Glutamatergic neuron (in vitro differentiated cells): ENCODE measurements around the gene FGF12. TPM values are rescaled to one million over a fixed set of nuclear protein-coding genes. Genes with fewer than 3 reads are reported as not detected.

Experiments used
- DNase-seq: peaks from one replicate; pipeline ENCODE4 v3.0.0; 2022
- H3K27ac Mint-ChIP-seq: one replicate; pipeline ENCODE4 v1.8.0; 2020; ENCODE audit warnings: mild to moderate bottlenecking, mixed read lengths, inconsistent platforms; ENCODE audit not compliant: unreplicated experiment
- H3K27me3 Mint-ChIP-seq: one replicate; pipeline ENCODE4 v1.8.0; 2020; ENCODE audit warnings: mild to moderate bottlenecking, moderate library complexity, mixed read lengths, inconsistent platforms; ENCODE audit not compliant: unreplicated experiment
- H3K36me3 Mint-ChIP-seq: one replicate; pipeline ENCODE4 v1.8.0; 2020; ENCODE audit warnings: mild to moderate bottlenecking, mixed read lengths, inconsistent platforms; ENCODE audit not compliant: unreplicated experiment
- H3K4me1 Mint-ChIP-seq: one replicate; pipeline ENCODE4 v1.8.0; 2020; ENCODE audit warnings: mild to moderate bottlenecking, low read depth, mixed read lengths, inconsistent platforms; ENCODE audit not compliant: unreplicated experiment
- H3K4me3 Mint-ChIP-seq: one replicate; pipeline ENCODE4 v1.8.0; 2020; ENCODE audit warnings: mild to moderate bottlenecking, mixed read lengths, inconsistent platforms; ENCODE audit not compliant: unreplicated experiment
- H3K9me3 Mint-ChIP-seq: one replicate; pipeline ENCODE4 v1.8.0; 2020; ENCODE audit warnings: mild to moderate bottlenecking, moderate library complexity, mixed read lengths, inconsistent platforms; ENCODE audit not compliant: unreplicated experiment
- CTCF ChIP-seq: fragments of 200-600 bp; sonication (generic); IDR thresholded peaks from one replicate; pipeline ENCODE4 v1.5.0; 2021; ENCODE audit not compliant: partially characterized antibody, unreplicated experiment
- total RNA-seq: library from RNA; stranded (reverse); fragmentation: NEBNext Ultra II Directional; extraction: Animal tissue kit (Norgen Biotek cat#: 25700); gene quantifications from one replicate; pipeline ENCODE4 v1.2.1, GENCODE V29; 2021; ENCODE audit not compliant: unreplicated experiment

Gene FGF12
- total RNA-seq, 1 donor from 2014 or later = 33.1 TPM

- H3K27ac Mint-ChIP-seq = no peak overlapping the region
- H3K4me3 Mint-ChIP-seq = no peak overlapping the region
- no peaks in the 10 kb centered on the region for H3K36me3 Mint-ChIP-seq
- peaks cover 21% of the 10 kb centered on the region for H3K4me1 Mint-ChIP-seq
- no peaks in the 10 kb centered on the region for H3K27me3 Mint-ChIP-seq
- no peaks in the 10 kb centered on the region for H3K9me3 Mint-ChIP-seq
- DNase-seq = no peak
- no peak for TF ChIP-seq CTCF
Measured at GRCh38 chr3:192653862-192654261, 73.5 kb downstream of the FGF12 start.

GRCh38 chr3:192652727-192653126, 74.6 kb downstream of the FGF12 start:
- H3K27ac Mint-ChIP-seq = no peak overlapping the region
- H3K27me3 Mint-ChIP-seq = no peaks in the 10 kb centered on the region
- no peaks in the 10 kb centered on the region for H3K36me3 Mint-ChIP-seq
- TF ChIP-seq CTCF = no peak
- H3K4me1 Mint-ChIP-seq = peaks cover 16% of the 10 kb centered on the region
- no peaks in the 10 kb centered on the region for H3K9me3 Mint-ChIP-seq
- DNase-seq = no peak
- H3K4me3 Mint-ChIP-seq = no peak overlapping the region

GRCh38 chr3:192651836-192652512, 75.4 kb downstream of the FGF12 start:
- no peaks in the 10 kb centered on the region for H3K9me3 Mint-ChIP-seq
- H3K27ac Mint-ChIP-seq = no peak overlapping the region
- H3K27me3 Mint-ChIP-seq = no peaks in the 10 kb centered on the region
- no peak overlapping the region for H3K4me3 Mint-ChIP-seq
- H3K4me1 Mint-ChIP-seq = peaks cover 11% of the 10 kb centered on the region
- no peak for DNase-seq
- no peaks in the 10 kb centered on the region for H3K36me3 Mint-ChIP-seq
- TF ChIP-seq CTCF = no peak

GRCh38 chr3:192645437-192645836, 81.9 kb downstream of the FGF12 start:
- no peaks in the 10 kb centered on the region for H3K9me3 Mint-ChIP-seq

More at GRCh38 chr3:192645437-192645836, 81.9 kb downstream of the FGF12 start:
- TF ChIP-seq CTCF = no peak
- H3K4me1 Mint-ChIP-seq = no peaks in the 10 kb centered on the region
- no peaks in the 10 kb centered on the region for H3K36me3 Mint-ChIP-seq
- H3K27me3 Mint-ChIP-seq = no peaks in the 10 kb centered on the region
- no peak overlapping the region for H3K4me3 Mint-ChIP-seq
- DNase-seq = no peak
- no peak overlapping the region for H3K27ac Mint-ChIP-seq
